ENCODE measurements around the gene TIMD4. TPM values are rescaled to one million over a fixed set of nuclear protein-coding genes. Genes with fewer than 3 reads are reported as not detected.

The TIMD4 gene
- polyA plus RNA-seq, 1 donor from 2014 or later = not detected

GRCh38 chr5:157004893-157005551 lies 42.0 kb upstream of the TIMD4 start:
- H3K27ac ChIP-seq (ENCODE audit: low read length) = no peak overlapping the region

GRCh38 chr5:156991714-156992113 lies 28.7 kb upstream of the TIMD4 start:
- H4K20me1 ChIP-seq (ENCODE audit: insufficient read depth) = no peaks in the 10 kb centered on the region
- no peak overlapping the region for H3K27ac ChIP-seq (ENCODE audit: low read length)
- H3K36me3 ChIP-seq (ENCODE audit: insufficient read depth, low read length) = no peaks in the 10 kb centered on the region
- H3K27me3 ChIP-seq (ENCODE audit: insufficient read depth, low read depth, low read length) = no peaks in the 10 kb centered on the region
- H3K4me2 ChIP-seq (ENCODE audit: low read length) = no peak overlapping the region
- no peaks in the 10 kb centered on the region for H3K79me2 ChIP-seq (replicated peaks; ENCODE audit: insufficient read depth, low read length)
- H3K9me3 ChIP-seq (ENCODE audit: low read length) = no peaks in the 10 kb centered on the region
- no peak overlapping the region for H2AFZ ChIP-seq (ENCODE audit: low read depth, low read length)
- H3K9me2 ChIP-seq (ENCODE audit: insufficient read depth, low read length) = no peaks in the 10 kb centered on the region
- no peaks in the 10 kb centered on the region for H3F3A ChIP-seq (ENCODE audit: insufficient read depth, low read length, poor library complexity, severe bottlenecking)
- H3K4me3 ChIP-seq (ENCODE audit: low read length) = no peak overlapping the region
- no peak overlapping the region for H3K9ac ChIP-seq (ENCODE audit: low read length)
- no peak for TF ChIP-seq TAF1 (IDR thresholded peaks at IDR 0.05; ENCODE audit: low read depth)
- no peak for TF ChIP-seq POLR2AphosphoS5 (IDR thresholded peaks at IDR 0.05)
- no peak for TF ChIP-seq CTCF (IDR thresholded peaks at IDR 0.05; ENCODE audit: poor library complexity, severe bottlenecking)
- TF ChIP-seq MXI1 (conservative IDR thresholded peaks at IDR 0.05; ENCODE audit: poor library complexity, severe bottlenecking) = no peak
- no peak for TF ChIP-seq RAD21 (conservative IDR thresholded peaks at IDR 0.05)
- TF ChIP-seq EZH2 (IDR thresholded peaks at IDR 0.05; ENCODE audit: borderline replicate concordance, insufficient read depth, low read length, poor library complexity, severe bottlenecking) = no peak
- no peak for TF ChIP-seq SMC3 (conservative IDR thresholded peaks at IDR 0.05; ENCODE audit: poor library complexity)

More at GRCh38 chr5:157004893-157005551, 42.0 kb upstream of the TIMD4 start:
- H3K79me2 ChIP-seq (replicated peaks; ENCODE audit: insufficient read depth, low read length) = no peaks in the 10 kb centered on the region
- no peaks in the 10 kb centered on the region for H3K9me3 ChIP-seq (ENCODE audit: low read length)
- no peaks in the 10 kb centered on the region for H3F3A ChIP-seq (ENCODE audit: insufficient read depth, low read length, poor library complexity, severe bottlenecking)
- no peaks in the 10 kb centered on the region for H3K9me2 ChIP-seq (ENCODE audit: insufficient read depth, low read length)
- no peaks in the 10 kb centered on the region for H3K27me3 ChIP-seq (ENCODE audit: insufficient read depth, low read depth, low read length)
- no peak overlapping the region for H3K9ac ChIP-seq (ENCODE audit: low read length)
- no peaks in the 10 kb centered on the region for H3K36me3 ChIP-seq (ENCODE audit: insufficient read depth, low read length)
- no peak overlapping the region for H2AFZ ChIP-seq (ENCODE audit: low read depth, low read length)
- H3K4me3 ChIP-seq (ENCODE audit: low read length) = no peak overlapping the region
- no peaks in the 10 kb centered on the region for H4K20me1 ChIP-seq (ENCODE audit: insufficient read depth)
- H3K4me2 ChIP-seq (ENCODE audit: low read length) = no peak overlapping the region
- no peak for TF ChIP-seq EZH2 (IDR thresholded peaks at IDR 0.05; ENCODE audit: borderline replicate concordance, insufficient read depth, low read length, poor library complexity, severe bottlenecking)
- no peak for TF ChIP-seq REST (IDR thresholded peaks at IDR 0.05; ENCODE audit: borderline replicate concordance)
- no peak for TF ChIP-seq TAF1 (IDR thresholded peaks at IDR 0.05; ENCODE audit: low read depth)
- TF ChIP-seq SMC3 (conservative IDR thresholded peaks at IDR 0.05; ENCODE audit: poor library complexity) = no peak
- no peak for TF ChIP-seq RAD21 (conservative IDR thresholded peaks at IDR 0.05)
- TF ChIP-seq CTCF (IDR thresholded peaks at IDR 0.05; ENCODE audit: poor library complexity, severe bottlenecking) = no peak
- TF ChIP-seq POLR2AphosphoS5 (IDR thresholded peaks at IDR 0.05) = no peak
- TF ChIP-seq EP300 (conservative IDR thresholded peaks at IDR 0.05; ENCODE audit: poor library complexity, severe bottlenecking) = no peak
- TF ChIP-seq MXI1 (conservative IDR thresholded peaks at IDR 0.05; ENCODE audit: poor library complexity, severe bottlenecking) = no peak

Measured in neural cell (in vitro differentiated cells).